ENCODE data around the gene SHMT1.

The SHMT1 gene

GRCh38 chr17:18281788-18282187 lies 81.6 kb downstream of the SHMT1 start:
- DNase-seq (ENCODE audit: low spot score), result no peak

GRCh38 chr17:18280766-18281371 lies 82.5 kb downstream of the SHMT1 start:
- DNase-seq (ENCODE audit: low spot score), result no peak

- no peak for DNase-seq (ENCODE audit: low spot score)
Observed at GRCh38 chr17:18280249-18280648, 83.1 kb downstream of the SHMT1 start.

GRCh38 chr17:18278867-18279266 lies 84.5 kb downstream of the SHMT1 start:
- no peak for DNase-seq (ENCODE audit: low spot score)
